GM04503 (cell line): Measurements from ENCODE around the gene SMG6.
"Not testable (repeated sequence)": the region's sequence is repeated elsewhere in the genome, so short reads cannot be mapped to it uniquely, and the experiment has no call there.

Experiments used
- DNase-seq: peaks from one replicate; pipeline ENCODE4 v3.0.0-alpha.2; 2012; ENCODE audit warnings: low read depth

The SMG6 gene

GRCh38 chr17:2304931-2305330 lies 1.3 kb upstream of the SMG6 start:
- no peak for DNase-seq

- DNase-seq = no peak
These were observed 794 bp downstream of the SMG6 start for GRCh38 chr17:2302778-2303203.

DNA sequence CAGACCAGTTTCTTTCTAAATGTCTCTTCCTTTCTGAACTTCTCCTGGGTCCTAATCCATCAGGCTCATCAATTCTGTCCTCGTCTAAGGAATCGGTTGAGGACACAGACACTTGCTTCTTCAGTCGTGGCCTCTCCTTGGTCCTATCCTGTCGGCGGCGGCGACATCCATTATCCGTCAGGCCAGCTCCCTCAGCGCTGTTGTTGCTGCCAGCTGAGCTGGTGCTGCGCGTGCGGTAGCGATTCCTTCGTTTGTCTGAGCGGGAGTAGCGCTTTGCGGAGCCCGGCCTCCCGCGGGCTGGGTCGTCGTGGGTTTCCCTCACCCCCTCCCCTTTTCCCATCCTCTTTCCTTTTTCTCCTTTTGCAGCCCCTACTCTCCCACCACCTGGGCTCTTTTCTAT lies 3.8 kb downstream of the SMG6 start:
- DNase-seq = no peak

DNA sequence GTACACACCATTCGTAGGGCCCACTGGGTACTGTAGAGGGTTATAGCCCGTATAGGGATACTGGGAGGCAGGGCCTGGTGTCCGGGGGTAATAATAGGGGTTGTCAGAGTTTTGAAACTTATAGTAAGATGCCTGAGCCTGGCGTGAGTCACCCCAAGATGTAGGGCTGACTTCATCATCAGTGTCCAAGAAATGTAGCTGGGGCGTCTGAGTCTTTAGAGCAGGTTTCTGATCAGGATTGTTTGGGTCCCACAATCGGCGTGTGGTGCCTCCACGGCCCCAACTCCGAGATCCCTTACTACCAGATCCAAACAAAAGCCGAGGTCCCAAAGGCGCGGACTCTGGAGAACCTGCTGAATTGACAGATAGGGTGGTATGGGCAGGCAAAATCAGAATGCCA lies 4.4 kb downstream of the SMG6 start:
- no peak for DNase-seq

DNA sequence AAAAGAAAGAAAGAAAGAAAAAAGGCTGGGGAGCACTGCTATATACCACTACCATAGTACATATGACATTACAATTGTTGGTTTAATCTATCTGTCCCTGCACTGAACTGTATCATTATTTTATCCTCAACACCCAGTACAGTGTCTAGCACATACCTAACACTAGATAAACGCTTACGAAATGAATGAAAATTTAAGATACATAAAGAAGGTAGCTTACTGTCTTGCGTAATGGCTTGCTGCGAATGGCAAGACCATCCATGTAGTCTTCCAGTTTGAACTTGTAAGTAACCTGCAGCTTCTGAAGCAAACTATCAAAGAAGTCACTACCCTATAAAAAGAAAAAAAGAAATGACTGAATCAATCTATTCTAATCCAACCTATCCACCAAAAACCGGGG lies 6.6 kb downstream of the SMG6 start:
- no peak for DNase-seq

- no peak for DNase-seq
These were observed 8.0 kb downstream of the SMG6 start for GRCh38 chr17:2295575-2295974.

GRCh38 chr17:2292100-2292499 lies 11.5 kb downstream of the SMG6 start:
- no peak for DNase-seq

- no peak for DNase-seq
These were observed 13.6 kb downstream of the SMG6 start for GRCh38 chr17:2289878-2290478.

GRCh38 chr17:2283302-2283701 lies 20.3 kb downstream of the SMG6 start:
- no peak for DNase-seq

GRCh38 chr17:2282297-2282873 lies 21.2 kb downstream of the SMG6 start:
- peak; percentile 51 for DNase-seq

DNA sequence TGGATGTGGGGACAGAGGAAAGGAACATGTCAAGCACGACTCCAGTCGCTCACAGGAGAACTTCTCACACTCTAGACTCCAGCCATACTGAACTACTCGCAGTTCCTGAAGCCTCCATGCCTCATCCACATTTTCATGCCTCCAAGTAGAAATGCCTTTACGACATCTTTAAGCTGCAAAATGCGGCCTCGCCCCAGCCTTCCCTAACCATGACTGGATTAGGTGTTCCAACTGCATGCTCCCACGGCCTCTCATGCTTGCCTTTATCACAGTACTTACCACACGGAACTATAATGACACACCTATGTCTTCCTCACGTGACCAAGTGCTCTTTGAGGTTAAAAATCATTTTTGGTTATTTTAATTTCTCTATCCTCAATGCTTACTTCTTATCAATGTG lies 23.9 kb downstream of the SMG6 start:
- no peak for DNase-seq

DNA sequence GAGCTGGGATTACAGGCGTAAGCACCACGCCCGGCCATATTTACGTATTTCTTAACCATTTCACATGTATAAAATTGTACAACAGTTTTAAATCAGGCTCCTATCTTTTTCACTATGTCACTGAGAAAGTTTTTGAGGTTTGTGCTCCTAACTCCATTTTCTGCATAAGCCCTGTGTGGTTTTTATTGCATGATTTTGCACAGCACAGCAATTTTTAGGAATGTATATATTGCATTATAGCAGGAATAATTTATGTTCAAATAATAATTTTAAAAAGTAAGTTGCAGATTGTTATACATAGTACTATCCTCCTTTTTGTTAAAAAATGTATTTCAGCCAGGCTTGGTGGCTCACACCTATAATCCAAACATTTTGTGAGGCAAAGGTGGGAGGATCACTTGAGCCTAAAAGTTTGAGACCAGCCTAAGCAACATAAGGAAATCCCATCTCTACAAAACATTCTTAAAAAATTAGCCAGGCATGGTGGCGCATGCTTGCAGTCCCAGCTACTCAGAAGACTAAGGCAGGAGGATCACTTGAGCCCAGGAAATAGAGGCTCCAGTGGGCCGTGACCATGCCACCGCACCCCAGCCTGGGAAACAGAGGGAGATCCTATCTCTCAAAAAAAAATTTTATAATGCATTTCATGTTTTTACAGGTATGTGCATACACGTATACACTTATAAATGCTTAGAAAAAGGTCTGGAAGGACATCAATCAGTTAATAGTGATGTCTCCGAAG lies 26.0 kb downstream of the SMG6 start:
- DNase-seq = no peak

DNA sequence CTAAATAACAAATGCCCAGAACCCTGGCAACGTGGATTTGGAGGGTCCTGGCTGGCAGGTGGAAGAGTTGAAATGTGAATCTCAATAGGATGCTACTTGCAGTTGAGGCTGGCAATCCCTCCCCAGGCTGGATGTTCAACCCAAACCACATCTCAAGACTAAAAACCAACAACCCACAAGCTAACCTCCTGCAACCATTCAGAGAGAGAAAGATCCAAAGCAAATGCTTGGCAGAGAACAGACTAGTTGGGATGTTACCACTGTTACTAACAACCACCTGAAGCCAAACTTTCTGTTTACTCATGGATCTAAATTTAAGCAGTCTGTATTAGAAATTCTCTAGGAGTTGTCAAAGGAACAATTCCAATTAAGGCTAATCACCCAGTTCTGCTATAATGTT lies 27.9 kb downstream of the SMG6 start:
- DNase-seq = no peak

DNA sequence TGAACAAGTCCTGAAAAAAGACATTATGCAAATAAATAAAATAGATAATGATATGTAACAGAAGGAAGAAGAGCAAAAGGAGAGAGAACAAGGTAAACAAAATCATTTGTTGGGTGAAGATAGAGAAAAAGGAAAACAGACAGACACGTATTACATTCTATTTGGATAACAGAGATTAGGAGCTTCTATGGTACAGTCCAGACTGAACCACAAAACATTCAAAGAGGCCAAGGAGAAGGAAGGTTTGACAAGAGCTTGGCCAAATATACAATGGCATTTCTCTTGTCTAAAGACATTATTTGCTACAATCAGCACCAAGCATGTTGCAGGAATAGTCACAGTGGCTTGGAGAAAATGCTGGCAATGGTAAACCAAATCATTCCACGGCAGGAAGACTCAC lies 29.2 kb downstream of the SMG6 start:
- no peak for DNase-seq

DNA sequence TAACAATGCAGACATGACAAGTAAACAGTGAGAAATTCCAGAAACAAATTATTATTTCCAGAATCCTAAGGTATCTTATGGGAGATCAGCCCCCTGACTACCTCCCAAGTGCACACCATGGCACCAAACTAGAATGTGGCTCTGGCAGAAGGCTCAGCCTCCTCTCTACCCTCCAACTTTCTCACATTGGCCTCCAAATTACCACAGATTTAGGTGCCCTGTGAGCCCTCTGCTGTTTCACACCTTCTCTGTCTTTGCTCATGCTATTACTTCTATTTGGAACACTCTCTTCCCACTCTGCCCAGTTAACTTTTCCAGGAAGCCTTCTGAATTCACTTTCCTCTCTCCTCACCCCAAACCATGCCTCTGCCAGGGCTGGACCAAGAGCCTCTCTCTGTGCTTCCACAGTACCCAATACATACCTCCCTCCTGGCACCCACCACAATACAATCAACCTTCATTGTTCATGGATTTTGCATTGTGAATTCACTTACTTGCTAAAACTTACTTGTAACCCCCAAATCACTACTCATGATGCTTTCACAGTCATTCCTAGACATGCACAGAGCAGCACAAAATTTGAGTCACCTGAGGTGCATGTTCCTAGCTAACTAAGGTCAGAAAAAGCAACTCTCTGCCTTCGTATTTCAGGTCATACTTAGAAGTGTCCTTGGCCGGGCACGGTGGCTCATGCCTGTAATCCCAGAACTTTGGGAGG lies 31.4 kb downstream of the SMG6 start:
- DNase-seq = no peak

DNA sequence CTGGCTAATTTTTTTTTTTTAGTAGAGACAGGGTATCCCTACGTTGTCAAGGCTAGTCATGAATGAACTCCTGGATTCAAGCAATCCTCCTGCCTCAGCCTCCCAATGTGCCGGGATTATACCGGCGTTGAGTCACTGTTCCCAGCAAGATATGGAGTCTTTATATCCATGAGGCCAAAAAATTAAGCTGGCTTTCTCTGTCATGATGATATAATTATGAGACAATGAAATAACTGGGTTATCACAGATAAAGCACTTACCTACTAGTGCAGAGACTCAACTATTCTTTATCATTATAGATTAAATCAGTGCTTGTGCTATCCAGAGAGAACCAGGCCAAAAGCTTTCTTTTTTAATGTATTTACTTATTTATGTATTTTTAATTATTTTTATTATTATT lies 36.2 kb downstream of the SMG6 start:
- no peak for DNase-seq

DNA sequence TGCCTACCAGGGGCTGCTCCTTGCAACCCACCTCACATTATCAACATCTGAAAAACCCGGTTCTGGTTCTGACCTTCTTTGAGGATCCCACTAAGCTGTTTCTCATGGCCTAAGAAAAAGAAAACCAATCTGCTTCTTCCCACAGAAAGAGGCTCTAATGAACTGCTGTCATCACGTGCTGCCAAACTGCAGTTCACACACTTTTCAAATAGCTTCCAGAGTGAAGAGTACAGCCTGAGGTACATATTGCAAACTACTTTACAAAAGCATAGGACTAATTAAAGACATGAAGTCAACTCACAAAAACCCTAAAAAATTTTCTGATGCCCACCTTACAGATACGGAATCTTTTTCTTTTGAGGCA lies 36.7 kb downstream of the SMG6 start:
- DNase-seq = no peak

DNA sequence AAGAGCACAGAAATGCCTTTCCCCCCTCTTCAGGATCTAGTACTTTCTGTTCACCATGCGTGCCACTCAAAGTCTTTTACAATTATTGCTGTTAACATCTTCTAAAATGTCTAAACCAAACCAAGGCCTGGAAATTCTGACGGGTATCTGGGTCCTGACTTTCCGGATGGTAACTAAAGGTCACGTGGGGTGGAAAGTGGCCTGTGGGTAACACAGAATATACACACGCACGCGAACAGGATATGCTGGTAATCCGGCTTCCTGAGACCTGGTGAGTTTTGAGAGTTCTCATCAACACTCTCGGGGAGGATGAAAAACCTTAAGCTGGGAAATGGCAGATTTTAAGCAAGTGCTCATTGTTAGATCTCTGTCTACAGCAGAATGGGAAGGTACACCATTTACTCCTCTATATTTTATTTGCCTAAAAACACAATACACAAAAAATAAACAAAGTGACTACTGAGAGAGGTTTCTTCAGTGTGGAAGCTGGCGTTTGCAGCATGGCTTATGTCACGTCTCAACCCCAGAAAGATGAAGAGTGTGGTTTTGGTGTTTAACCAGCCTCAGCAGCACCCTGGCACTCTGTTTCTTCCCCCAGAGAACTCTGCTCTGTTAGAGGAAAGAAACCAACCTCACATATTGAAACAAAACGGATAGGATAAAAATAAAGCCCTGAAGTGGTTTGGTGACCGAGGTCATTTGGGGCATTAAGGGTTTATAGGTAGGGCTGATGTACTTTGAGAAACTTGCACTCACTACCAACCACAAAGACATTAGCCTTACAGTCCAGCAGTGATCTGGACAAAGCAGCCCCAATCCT lies 37.3 kb downstream of the SMG6 start:
- DNase-seq = no peak

GRCh38 chr17:2265166-2265565 lies 38.4 kb downstream of the SMG6 start:
- DNase-seq = not testable (repeated sequence)

DNA sequence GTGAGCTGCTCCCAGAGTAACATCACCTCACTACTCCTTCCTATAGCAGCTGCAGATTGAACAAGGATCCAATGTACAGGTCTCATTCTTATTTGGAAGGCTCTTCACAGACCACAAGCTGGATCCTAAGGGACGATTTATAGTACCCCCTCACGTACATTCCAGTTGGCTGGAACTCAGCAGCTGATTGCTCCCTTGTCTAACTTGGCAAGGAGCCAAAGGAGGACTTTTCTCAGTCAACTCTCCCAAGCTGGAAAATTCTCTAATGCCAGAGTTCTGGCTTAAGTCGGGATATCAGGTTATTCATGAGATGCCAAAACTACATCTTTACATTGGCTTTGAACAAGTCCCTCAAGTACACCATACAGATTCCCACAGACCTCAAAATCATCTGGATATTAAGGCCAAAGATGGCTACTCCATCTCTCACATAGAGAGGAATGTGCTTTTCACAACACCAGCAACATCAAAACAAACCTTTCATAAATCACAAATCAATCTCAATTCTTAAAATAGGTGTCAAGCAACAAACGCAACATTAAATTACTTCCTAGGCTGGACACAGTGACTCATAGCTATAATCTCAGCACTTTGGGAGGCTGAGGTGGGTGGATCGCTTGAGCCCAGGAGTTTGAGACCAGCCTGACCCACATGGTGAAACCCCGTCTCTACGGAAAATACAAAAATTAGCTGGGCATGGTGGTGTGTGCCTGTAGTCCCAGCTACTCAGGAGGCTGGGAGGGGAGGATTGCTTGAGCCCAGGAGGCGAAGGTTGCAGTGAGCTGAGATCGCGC lies 39.3 kb downstream of the SMG6 start:
- DNase-seq = no peak
